ENCODE measurements around the gene RILPL1. TPM values are rescaled to one million over a fixed set of nuclear protein-coding genes. Genes with fewer than 3 reads are reported as not detected.
"Not testable (repeated sequence)": the region's sequence is repeated elsewhere in the genome, so short reads cannot be mapped to it uniquely, and the experiment has no call there.

Gene RILPL1
- total RNA-seq, 1 donor from 2014 or later: 1.5 TPM

DNA sequence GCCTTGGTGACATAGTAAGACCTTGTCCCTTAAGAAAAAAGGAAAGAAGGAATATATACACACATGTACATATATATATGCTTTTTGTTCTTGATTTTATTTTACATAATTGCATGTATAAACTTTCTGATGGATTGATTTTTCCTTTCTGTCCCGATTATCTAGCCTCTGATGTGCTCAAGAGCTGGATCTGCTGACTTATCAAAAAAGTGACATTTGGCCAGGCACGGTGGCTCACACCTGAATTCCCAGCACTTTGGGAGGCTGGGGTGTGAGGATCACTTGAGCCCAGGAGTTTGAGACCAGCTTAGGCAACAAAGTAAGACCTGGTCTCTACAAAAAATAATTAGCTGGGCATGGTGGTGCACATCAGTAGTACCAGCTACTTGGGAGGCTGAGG is 63.5 kb downstream of the RILPL1 start:
- intact Hi-C loops (cut with micrococcal nuclease): no loop called here

DNA sequence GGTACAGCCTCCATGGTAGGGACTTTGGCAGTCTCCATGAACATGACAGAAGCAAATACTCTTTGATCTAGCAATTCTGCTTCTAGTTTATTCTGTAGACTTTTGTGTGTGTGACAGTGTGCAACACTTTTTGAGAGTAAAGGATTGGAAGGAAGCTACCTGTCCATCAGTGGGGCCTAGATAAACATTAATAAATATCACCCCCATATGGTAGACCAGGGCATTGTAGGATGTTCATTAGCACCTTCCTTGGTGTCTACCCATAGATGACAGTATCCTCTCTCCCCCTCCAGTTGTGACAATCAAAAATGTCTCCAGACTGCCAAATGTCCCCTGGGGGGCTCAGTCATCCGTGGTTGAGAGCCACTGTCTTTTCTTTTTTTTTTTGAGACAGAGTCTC is 64.7 kb downstream of the RILPL1 start:
- intact Hi-C loops (cut with micrococcal nuclease): no loop called here

DNA sequence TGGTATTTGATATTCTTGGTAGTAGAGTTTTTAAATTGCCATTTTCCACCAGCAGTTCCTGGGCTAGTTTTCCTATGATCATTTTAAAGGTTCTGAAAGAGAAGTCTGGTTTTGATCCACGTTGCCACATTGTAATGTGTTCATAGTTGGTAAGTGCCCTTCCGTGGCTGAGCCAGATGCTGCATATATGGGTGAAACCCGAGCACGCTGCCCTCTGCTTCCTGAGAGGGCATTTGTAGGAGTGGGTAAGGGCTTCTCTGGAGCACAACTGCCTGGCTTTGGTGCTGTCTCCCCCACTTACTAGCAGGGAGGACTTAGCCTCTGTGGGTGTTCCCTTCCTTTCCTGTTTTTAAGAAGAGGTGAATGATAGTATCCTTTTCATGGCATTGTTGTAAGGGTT is 68.4 kb downstream of the RILPL1 start:
- intact Hi-C loops (cut with micrococcal nuclease): no loop called here

DNA sequence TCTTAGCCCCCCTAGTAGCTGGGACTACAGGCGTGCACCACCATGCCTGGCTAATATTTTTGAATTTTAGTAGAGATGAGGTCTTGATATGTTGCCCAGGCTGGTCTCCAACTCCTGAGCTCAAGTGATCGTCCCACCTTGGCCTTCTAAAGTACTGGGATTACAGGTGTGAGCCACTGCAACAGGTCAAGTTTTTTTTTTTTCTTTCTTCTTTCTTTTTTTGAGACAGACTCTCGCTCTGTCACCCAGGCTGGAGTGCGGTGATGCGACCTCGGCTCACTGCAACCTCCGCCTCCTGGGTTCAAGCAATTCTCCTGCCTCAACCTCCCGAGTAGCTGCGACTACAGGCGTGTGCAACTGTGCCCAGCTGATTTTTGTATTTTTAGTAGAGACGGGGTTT is 70.3 kb downstream of the RILPL1 start:
- intact Hi-C loops (cut with micrococcal nuclease): not testable (repeated sequence)

DNA sequence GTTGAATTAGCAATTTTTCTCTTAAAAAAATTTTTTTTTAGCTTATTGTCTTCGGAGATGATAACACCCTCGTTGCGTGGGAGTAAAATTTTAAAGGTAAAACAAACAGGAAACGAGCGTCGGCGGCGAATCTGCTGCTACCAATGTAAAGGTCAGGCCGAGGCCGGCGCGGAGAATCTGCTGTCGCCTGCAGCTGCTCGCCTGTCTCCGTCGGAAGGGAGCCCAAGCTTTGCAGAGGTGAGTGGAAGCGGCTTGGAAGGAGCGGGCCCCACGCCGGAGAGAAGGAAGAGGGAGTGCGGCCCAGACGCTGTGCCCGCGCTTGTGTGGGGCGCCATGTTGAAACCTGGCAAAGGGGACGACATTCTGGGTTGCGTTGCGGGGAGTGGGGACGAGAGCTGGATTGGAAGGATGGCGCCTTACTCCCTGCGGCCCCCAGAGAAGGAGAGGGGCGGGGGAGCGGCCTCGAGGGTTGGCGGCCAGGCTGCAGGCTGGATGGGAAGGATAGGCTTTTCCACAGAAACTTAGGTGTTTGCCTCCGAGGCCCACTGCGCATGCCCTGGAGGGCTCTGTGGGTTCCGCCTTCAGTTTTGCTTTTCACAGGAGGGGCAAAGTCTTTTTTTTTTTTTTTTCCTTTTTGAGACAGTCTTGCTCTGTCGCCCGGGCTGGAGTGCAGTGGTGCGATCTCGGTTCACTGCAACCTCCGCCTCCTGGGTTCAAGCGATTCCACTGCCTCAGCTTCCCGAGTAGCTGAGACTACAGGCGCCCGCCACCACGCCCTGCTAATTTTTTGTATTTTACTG is 75.3 kb downstream of the RILPL1 start, which contains the start of gene SNRNP35:
Gene SNRNP35 (plus strand): TSS at position 160 of the 800 bp plus-strand sequence. CDS start 7,402 bp downstream, outside the sequence.
- intact Hi-C loops (cut with micrococcal nuclease): loop anchor here (1.0 to 10.0 kb wide), 11 partner anchors 22 to 1467 kb away; partner anchors contain the start of genes ATP6V0A2, CDK2AP1, DDX55 and KMT5A

DNA sequence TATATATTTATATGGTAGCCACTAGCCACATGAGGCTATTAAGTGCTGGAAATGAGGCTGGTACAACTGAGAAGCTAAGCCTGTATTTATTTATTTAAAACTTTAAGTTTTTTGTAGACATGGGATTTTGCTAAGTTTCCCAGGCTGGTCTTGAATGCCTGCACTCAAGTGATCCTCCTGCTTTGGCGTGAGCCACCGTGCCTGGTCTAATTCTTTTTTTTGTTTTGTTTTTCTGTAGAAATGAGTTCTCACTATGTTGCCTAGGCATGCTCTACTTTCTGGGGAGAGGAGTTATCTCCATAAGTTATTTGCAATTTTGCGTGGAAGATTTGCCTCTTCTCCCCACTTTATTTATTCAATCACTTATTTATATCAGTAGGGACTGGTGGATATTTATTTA is 80.4 kb downstream of the RILPL1 start:
- intact Hi-C loops (cut with micrococcal nuclease): loop anchor here (10.0 kb wide), 2 partner anchors 558 to 1472 kb away; partner anchors contain the start of gene VPS37B

DNA sequence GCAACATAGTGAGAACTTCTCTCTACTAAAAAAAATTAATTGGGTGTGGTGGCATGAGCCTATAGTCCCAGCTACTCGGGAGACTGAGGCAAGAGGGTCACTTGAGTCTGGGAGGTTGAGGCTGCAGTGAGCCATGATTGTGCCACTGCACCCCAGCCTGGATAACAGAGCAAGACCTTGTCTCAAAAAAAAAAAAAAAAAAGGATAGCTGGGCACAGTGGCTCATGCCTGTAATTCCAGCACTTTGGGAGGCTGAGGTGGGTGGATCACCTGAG is 81.3 kb downstream of the RILPL1 start:
- intact Hi-C loops (cut with micrococcal nuclease): loop anchor here (10.0 kb wide), 2 partner anchors 557 to 1473 kb away; partner anchors contain the start of gene VPS37B

DNA sequence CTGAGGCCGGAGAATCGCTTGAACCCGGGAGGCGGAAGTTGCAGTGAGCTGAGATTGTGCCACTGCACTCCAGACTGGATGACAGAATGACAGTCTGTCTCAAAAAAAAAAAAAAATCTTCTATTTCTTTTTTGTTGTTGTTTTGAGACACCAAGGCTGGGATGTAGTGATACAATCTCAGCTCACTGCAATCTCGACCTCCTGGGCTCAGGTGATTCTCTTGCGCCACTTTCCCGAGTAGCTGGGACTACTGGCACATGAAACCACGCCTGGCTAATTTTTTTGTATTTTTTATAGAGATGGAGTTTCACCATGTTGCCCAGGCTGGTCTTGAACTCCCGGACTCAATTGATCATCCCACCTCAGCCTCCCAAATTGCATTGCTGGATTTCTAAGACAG is 82.9 kb downstream of the RILPL1 start:
- intact Hi-C loops (cut with micrococcal nuclease): loop anchor here (10.0 kb wide), 2 partner anchors 556 to 1474 kb away; partner anchors contain the start of gene VPS37B

DNA sequence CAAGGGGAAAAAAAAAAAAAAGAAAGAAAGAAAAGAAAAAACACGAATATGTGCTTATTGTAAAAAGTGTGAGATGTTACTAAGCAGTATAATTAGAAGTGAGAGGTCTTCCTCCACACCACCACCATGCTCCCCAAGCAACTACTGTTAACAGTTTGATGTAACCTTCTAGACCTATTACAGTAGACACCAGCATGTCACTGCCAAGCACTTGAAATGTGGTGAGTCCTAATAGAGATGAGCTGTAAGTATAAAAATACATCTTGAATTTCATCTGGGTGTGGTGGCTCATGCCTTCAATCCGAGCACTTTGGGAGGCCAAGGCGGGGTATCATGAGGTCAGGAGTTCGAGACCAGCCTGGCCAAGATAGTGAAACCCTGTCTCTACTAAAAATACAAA is 83.7 kb downstream of the RILPL1 start:
- intact Hi-C loops (cut with micrococcal nuclease): loop anchor here (10.0 kb wide), 2 partner anchors 555 to 1475 kb away; partner anchors contain the start of gene VPS37B

DNA sequence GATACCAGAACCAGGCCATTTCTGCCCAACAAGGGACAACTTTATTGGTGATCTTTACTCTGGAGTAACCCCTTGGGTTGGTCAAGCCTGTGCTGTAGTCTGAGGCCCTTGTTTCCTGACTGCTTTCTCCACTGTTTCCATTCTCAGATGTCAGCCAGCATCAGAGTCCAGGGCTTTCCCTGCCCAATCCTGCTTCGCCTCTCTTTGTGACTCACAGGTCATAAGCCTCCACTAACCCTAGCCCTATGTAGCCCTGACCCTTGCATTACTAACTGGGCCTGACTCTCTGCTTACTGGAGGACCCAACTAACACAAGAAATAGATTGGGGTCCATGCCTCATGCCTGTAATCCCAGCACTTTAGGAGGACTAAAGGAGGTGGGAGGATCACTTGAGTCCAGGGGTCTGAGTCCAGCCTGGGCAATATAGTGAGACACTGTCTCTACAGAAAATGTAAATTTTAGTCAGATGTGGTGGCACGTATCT is 84.2 kb downstream of the RILPL1 start:
- intact Hi-C loops (cut with micrococcal nuclease): no loop called here

DNA sequence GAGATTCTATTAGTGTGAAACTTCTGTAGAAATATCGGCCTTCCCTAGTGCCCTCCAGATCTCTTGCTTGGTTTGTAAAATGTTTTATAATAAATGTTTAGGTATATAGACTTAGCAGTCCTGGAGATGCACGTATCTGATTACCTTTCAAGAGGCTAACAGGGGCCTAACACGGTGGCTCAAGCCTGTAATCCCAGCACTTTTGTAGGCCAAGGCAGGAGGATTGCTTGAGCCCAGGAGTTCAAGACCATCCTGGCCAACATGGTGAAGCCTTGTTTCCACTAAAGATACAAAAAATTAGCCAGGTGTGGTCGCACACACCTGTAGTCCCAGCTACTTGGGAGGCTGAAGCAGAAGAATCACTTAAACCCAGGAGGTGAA is 87.2 kb downstream of the RILPL1 start:
- intact Hi-C loops (cut with micrococcal nuclease): no loop called here

DNA sequence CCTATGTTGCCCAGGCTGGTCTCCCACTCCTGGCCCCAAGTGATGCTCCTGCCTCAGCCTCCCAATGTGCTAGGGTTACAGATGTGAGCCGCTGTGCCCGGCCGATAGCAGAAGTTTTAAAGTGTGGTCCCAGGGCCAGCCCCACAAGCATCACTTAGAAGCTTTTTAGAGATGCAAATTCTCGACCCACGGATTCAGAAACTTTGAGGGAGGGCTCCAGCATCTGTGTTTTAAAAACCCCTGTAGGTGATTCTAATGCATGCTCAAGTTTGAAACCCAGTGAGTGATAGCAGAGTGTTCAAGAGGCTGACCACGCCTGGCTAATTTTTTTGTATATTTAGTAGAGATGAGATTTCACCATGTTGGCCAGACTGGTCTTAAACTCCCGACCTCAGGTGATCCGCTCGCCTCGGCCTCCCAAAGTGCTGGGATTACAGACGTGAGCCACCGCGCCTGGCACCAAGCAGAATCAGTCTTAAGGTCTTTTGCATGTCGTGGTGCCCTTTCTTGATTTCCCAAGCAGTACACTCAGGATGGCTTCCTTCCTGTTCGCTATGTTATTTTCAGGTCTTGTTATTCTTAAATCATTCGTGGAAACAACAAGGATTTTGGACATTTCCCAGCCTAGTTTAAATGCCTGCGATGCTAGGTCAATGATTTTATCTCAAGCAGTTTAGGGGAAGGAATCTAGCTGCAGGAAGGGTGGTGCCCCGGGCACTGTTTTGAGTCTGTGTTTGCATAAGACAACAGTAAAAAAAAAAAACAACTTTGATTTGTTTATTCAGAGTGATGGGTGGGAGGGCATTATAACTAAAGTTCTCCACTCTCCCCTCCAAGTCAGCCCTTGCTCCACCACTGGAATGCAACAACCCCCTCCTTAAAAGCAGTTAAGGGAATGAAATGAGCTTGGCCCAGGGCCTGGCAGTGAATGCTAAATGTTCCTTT is 87.9 kb downstream of the RILPL1 start:
- intact Hi-C loops (cut with micrococcal nuclease): no loop called here

DNA sequence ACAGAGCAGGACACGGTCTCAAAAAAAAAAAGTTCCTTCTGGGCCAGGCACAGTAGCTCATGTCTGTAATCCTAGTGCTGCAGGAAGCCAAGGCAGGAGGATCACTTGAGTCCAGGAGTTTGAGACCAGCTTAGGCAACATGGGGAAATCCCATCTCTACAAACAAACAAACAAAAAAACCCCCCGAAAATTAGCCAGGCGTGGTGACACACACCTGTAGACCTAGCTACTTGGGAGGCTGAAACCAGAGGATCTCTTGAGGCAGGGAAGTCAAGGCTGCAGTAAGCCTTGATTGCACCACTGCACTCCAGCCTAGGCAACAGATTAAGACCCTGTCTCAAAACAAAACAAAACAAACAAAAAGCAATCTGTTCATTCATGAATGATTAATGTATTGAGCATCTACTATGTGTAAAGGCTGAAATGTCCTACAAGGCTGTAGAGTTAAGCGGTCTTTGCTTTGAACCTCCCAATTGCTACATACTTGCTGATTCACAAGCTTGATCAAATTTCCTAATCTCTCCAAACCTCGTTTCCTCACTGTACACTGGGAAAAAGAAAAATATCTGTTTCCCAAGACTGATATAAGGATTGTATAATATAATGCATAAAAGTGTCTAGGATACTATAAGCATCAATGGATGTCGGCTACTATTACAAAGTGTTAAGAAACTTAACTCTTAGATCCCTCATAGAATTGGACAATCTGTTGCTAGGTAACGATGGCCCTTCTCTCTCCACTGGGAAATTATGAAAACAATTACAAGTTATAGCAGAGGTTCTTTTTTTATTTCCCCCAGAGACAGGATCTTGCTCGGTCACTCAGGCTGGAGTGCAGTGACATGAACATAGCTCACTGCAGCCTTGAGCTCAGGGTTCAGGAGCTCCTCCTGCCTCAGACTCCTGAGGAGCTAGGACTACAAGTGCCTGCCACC is 89.2 kb downstream of the RILPL1 start:
- intact Hi-C loops (cut with micrococcal nuclease): no loop called here

DNA sequence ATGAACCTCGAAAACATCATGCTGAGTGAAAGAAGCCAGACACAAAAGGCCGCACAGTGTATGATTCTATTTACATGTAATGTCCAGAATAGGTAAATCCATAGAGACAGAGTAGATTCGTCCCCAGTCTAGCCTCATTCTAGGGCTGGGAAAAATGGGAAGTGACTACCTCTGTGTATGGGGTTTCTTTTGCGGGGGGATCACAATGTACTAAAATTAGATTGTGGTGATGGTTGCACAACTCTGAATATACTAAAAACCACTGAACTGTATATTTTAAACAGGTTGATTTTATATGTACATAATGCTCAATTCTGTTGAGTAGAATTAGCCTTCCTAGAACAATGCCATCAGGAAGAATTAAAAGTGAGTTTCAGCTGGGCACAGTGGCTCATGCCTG is 90.7 kb downstream of the RILPL1 start:
- intact Hi-C loops (cut with micrococcal nuclease): no loop called here

DNA sequence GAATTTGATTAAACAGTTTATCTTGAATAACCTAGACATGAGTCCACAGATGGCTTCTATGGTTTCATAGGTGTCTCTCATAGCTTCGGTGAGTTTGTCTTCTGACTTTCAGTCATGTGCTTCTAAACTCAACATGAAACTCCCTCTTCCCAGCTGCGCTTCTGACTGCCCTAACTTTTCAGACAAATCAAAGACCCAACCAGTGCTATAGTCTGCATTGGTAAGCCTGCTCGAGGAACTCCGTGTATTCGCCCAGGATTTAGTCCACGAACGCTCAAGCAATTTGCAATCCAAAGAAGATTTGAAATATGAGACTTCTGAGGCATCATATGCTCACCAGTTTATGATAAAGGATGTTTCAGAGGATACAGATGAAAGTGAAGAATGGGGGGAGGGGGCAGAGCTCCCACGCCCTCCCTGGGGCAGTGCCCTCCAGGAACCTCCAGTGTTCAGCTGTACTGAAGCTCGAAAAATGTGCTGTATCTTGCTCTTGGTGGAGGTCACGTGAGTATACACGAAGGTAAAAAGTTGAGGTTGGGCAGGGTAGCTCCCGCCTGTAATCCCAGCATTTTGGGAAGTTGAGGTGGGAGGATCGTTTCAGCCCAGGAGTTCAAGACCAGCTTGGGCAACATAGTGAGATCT is 91.9 kb downstream of the RILPL1 start:
- intact Hi-C loops (cut with micrococcal nuclease): no loop called here

DNA sequence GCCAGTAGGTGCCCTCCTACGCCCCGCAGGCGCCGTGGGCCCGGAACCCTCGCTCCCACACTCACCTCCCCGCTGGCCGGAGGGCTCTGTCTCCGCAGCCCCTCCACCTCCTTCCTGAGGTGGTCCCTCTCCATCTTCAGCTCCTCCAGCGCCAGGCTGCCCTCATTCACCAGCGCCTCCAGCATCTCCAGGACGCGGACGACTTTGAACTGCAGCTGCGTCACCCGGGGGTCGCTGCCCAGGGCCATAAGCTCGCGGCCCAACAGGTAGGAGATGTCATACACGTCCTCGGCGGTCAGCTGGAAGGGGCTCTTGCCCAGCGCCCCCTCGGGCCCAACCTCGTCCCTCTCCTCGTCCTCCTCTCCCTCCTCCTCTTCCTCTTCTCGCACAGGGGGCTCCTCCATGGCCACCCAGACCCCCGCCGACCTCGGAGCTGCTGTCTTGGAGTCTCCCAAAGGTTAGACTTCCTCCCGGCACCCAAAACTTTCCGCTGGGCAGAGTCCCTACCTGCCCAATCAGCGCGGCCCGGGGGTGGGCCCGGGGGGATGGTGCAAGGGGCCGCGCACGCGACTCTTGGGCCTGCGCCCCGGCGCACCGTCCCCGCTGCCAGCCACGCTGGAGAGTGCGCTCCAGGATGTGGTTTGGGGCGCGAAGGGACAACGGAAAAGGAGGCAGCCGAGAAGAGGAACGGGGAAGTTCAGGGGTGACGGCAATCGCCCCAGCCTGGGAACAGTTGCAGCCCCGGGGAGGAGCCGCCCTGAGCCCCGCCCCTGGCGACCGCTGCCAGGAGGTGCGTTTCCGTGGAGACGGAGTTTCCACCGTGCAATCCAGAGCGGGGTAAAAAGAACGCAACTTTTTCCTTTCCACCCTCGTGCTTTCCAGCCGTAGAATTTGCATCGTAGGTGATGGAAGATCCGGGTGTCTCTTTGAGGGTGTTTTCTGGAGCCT is 97.2 kb downstream of the RILPL1 start, which contains the start of gene RILPL2:
Gene RILPL2 (minus strand): TSS at position 668 of the 948 bp plus-strand sequence. CDS start 264 bp downstream, at position 404.
- intact Hi-C loops (cut with micrococcal nuclease): loop anchor here (1.0 to 5.0 kb wide), 6 partner anchors 12 to 204 kb away; partner anchors contain the start of genes KMT5A, MPHOSPH9, MTRFR and SNRNP35

DNA sequence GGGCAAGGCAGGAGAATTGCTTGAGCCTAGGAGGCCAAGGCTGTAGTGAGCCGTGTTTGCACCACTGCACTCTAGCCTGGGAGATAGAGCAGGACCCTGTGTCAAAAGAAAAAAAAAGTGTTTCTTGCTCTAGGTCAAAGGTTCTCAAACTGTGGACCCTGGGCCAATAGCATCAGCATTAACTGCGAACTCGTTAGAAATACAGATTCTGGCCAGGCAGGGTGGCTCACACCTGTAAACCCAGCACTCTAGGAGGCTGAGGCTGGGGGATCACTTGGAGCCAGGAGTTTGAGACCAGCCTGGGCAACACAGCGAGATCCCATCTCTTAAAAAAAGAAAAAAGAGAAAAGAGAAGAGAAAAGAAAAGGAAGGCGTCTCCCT is 97.9 kb downstream of the RILPL1 start:
- intact Hi-C loops (cut with micrococcal nuclease): loop anchor here (1.0 to 5.0 kb wide), 6 partner anchors 13 to 203 kb away; partner anchors contain the start of genes KMT5A, MPHOSPH9, MTRFR and SNRNP35

DNA sequence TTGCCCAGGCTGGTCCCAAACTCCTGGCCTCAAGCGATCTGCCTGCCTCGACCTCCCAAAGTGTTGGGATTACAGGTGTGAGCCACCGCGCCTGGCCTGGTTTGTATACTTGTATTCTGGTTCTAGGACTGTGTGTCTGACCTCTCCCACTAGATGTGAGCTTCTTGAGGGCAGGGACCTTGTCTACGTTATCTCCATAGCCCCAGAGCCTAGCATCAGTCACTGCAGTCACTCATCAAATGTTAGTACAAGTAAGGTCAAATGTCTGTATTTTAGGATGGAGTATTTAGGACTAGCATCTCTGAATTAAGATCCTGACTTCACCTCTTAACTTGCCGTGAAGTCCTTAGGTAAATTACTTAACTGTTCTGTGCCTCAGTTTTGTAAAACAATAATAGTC is 99.9 kb downstream of the RILPL1 start:
- intact Hi-C loops (cut with micrococcal nuclease): no loop called here
